Inferior parietal cortex (tissue), 1 donor: ENCODE measurements around the gene SYT4.

Source experiments
- DNase-seq: peaks from one replicate; pipeline ENCODE4 v3.0.0-alpha.2; 2016; ENCODE audit errors: extremely low spot score

SYT4 gene

DNA sequence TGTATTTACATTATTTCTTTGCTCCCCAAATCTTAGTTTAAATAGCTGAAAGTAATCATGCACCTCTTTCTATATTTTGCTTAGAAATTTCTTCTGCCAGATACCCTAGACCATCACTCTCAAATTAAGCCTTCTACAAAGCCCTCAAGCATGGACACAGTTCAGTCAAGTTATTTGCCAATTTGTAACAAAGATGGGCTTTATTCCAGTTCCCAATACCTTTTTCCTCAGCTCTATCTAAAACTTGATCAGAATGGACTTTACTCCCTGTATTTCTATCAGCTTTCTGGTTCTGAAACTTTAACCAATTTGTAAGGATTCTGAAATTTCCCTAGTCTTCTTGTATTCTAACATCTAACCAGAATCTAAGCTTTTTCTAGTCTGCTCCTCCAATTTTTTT lies 56.6 kb downstream of the SYT4 start:
- peak; percentile 6 for DNase-seq
